PC-3 (cell line): ENCODE results near the gene TFG. TPM values are rescaled to one million over a fixed set of nuclear protein-coding genes. Genes with fewer than 3 reads are reported as not detected.
"Not testable (repeated sequence)": the region's sequence is repeated elsewhere in the genome, so short reads cannot be mapped to it uniquely, and the experiment has no call there.

Experiments used
- ATAC-seq: fragments of 200-7000 bp; cut with Tn5 transposase; 2 replicates; pipeline ENCODE4 v1.9.1; 2020; ENCODE audit warnings: mild to moderate bottlenecking, moderate library complexity
- BruUV-seq: library from RNA; stranded (reverse); fragments of 400-500 nt; replicated peaks from 2 replicates; lab custom pipeline; 2021; lab: Mats Ljungman, UMichigan
- CTCF ChIA-PET: fragments of 300-600 bp; sonication (Branson Sonifier 250); formaldehyde crosslinking; loops from one replicate; lab custom pipeline; 2022; ENCODE audit warnings: antibody characterized with exemption; lab: Charles Lee
- POLR2A ChIA-PET: fragments of 300-600 bp; sonication (Branson Sonifier 250); formaldehyde crosslinking; loops from one replicate; lab custom pipeline; 2022; ENCODE audit warnings: antibody characterized with exemption; ENCODE audit not compliant: unreplicated experiment; lab: Charles Lee
- DNase-seq: peaks from one replicate; pipeline ENCODE4 v3.0.0-alpha.2; 2015
- H2AFZ ChIP-seq: fragments of 300-600 bp; sonication (generic); 2 replicates; pipeline ENCODE4 v1.6.0; 2016; ENCODE audit warnings: antibody characterized with exemption, low read length
- H3F3A ChIP-seq: fragments of 300-600 bp; sonication (generic); one replicate; pipeline ENCODE4 v1.6.0; 2017; ENCODE audit warnings: antibody characterized with exemption, low read length, control low read depth, mild to moderate bottlenecking; ENCODE audit not compliant: unreplicated experiment
- H3K27ac ChIP-seq: fragments of 300-600 bp; sonication (generic); 2 replicates; pipeline ENCODE4 v1.5.1; 2016; ENCODE audit warnings: mild to moderate bottlenecking, low read length
- H3K27me3 ChIP-seq: fragments of 300-600 bp; sonication (generic); 2 replicates; pipeline ENCODE4 v1.6.1; 2016; ENCODE audit warnings: low read length, mixed read lengths
- H3K36me3 ChIP-seq: fragments of 300-600 bp; sonication (generic); 2 replicates; pipeline ENCODE4 v1.6.1; 2016; ENCODE audit warnings: low read depth, mixed run types, low read length, mixed read lengths
- H3K4me1 ChIP-seq: fragments of 300-600 bp; sonication (generic); 2 replicates; pipeline ENCODE4 v1.5.1; 2016; ENCODE audit warnings: low read length; ENCODE audit not compliant: insufficient read depth
- H3K4me2 ChIP-seq: fragments of 300-600 bp; sonication (generic); 2 replicates; pipeline ENCODE4 v1.6.0; 2016; ENCODE audit warnings: low read length
- H3K4me3 ChIP-seq: fragments of 300-600 bp; sonication (generic); 2 replicates; pipeline ENCODE4 v1.5.1; 2016; ENCODE audit warnings: mild to moderate bottlenecking, low read length, mixed read lengths
- H3K79me2 ChIP-seq: fragments of 300-600 bp; sonication (generic); 2 replicates; pipeline ENCODE4 v1.6.1; 2017; ENCODE audit warnings: low read length, mixed read lengths
- H3K9ac ChIP-seq: fragments of 300-600 bp; sonication (generic); 2 replicates; pipeline ENCODE4 v1.6.0; 2016; ENCODE audit warnings: mild to moderate bottlenecking, low read length
- H3K9me2 ChIP-seq: fragments of 300-600 bp; sonication (generic); replicated peaks from 2 replicates; pipeline ENCODE4 v1.6.1; 2016; ENCODE audit warnings: mixed run types, low read length, mixed read lengths
- H3K9me3 ChIP-seq: fragments of 300-600 bp; sonication (generic); 2 replicates; pipeline ENCODE4 v1.6.1; 2016; ENCODE audit warnings: low read length, mixed read lengths
- H4K20me1 ChIP-seq: fragments of 300-600 bp; sonication (generic); 2 replicates; pipeline ENCODE4 v1.6.1; 2016; ENCODE audit warnings: low read length, mixed read lengths
- EZH2phosphoT487 ChIP-seq: fragments of 300-600 bp; sonication (generic); IDR thresholded peaks from 2 replicates; pipeline ENCODE4 v1.6.1; 2018; ENCODE audit warnings: mild to moderate bottlenecking, antibody characterized with exemption, low read length, borderline replicate concordance
- intact Hi-C: fragments of 100-400 bp; cut with micrococcal nuclease; formaldehyde crosslinking; loops from 2 replicates; pipeline ENCODE4 v1.9.0; 2023
- total RNA-seq: library from RNA; depleted of rRNA; stranded (reverse); fragments of >200 nt; gene quantifications from 2 replicates; pipeline ENCODE4 v1.2.3, GENCODE V29; 2014
- TF ChIP-seq, protein P1 (sequence below): fragments of 300-600 bp; sonication (generic); conservative IDR thresholded peaks from 2 replicates; pipeline ENCODE4 v1.5.1; 2017; ENCODE audit warnings: antibody characterized with exemption, low read depth, mild to moderate bottlenecking, low read length

TFG gene
- total RNA-seq, 1 experiment from 2014 or later: 97.9 TPM

DNA sequence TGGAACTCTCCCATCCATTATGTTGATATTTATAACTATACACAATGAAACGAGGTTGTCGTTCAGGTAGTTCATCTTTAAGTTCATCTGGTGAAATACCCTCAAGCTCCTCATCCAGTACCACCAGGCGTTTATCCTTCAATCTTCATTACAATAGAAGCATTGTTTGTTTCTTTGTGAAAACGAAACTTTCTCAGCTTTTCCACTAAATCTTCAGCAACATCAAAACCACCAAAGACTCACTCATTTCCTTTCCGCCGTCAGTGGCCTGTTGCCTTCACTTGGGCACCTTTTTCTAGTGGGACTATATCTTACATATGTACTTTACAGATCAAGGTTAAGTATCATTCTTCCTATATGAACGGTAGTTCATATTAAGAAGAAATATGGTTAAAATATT is 44.1 kb upstream of the TFG start:
- H3K27ac ChIP-seq: no peak overlapping the region
- H3K9me3 ChIP-seq: no peaks in the 10 kb centered on the region
- BruUV-seq: no TSS peak
- no peaks in the 10 kb centered on the region for H4K20me1 ChIP-seq
- ChIA-PET POLR2A (no interaction called here), CTCF (no interaction called here)
- no peak for TF ChIP-seq EZH2phosphoT487
- TF ChIP-seq, protein P1, sequence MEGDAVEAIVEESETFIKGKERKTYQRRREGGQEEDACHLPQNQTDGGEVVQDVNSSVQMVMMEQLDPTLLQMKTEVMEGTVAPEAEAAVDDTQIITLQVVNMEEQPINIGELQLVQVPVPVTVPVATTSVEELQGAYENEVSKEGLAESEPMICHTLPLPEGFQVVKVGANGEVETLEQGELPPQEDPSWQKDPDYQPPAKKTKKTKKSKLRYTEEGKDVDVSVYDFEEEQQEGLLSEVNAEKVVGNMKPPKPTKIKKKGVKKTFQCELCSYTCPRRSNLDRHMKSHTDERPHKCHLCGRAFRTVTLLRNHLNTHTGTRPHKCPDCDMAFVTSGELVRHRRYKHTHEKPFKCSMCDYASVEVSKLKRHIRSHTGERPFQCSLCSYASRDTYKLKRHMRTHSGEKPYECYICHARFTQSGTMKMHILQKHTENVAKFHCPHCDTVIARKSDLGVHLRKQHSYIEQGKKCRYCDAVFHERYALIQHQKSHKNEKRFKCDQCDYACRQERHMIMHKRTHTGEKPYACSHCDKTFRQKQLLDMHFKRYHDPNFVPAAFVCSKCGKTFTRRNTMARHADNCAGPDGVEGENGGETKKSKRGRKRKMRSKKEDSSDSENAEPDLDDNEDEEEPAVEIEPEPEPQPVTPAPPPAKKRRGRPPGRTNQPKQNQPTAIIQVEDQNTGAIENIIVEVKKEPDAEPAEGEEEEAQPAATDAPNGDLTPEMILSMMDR: no peak
- H3K9me2 ChIP-seq: no peaks in the 10 kb centered on the region
- no peaks in the 10 kb centered on the region for H3K36me3 ChIP-seq
- H3F3A ChIP-seq: no peaks in the 10 kb centered on the region
- H3K4me2 ChIP-seq: no peak overlapping the region
- H3K4me1 ChIP-seq: no peaks in the 10 kb centered on the region
- ATAC-seq: no peak
- H3K4me3 ChIP-seq: no peak overlapping the region
- no peak overlapping the region for H2AFZ ChIP-seq
- H3K9ac ChIP-seq: no peak overlapping the region
- no peaks in the 10 kb centered on the region for H3K79me2 ChIP-seq
- H3K27me3 ChIP-seq: no peaks in the 10 kb centered on the region
- DNase-seq: no peak
- intact Hi-C loops: no loop called here

DNA sequence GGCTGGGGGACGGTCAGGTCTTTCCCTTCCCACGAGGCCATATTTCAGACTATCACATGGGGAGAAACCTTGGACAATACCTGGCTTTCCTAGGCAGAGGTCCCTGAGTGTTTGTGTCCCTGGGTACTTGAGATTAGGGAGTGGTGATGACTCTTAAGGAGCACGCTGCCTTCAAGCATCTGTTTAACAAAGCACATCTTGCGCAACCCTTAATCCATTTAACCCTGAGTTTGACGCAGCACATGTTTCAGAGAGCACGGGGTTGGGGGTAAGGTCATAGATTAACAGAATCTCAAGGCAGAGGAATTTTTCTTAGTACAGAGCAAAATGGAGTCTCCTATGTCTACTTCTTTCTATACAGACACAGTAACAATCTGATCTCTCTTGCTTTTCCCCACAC is 42.6 kb upstream of the TFG start:
- H3K9me2 ChIP-seq, H3F3A ChIP-seq, H3K9ac ChIP-seq, H3K36me3 ChIP-seq, H3K27ac ChIP-seq, ATAC-seq, H2AFZ ChIP-seq, BruUV-seq, H3K9me3 ChIP-seq, H3K79me2 ChIP-seq, POLR2A ChIA-PET, DNase-seq, H3K27me3 ChIP-seq, H3K4me3 ChIP-seq, H3K4me1 ChIP-seq, H4K20me1 ChIP-seq, intact Hi-C loops, CTCF ChIA-PET, H3K4me2 ChIP-seq: not testable (repeated sequence)

DNA sequence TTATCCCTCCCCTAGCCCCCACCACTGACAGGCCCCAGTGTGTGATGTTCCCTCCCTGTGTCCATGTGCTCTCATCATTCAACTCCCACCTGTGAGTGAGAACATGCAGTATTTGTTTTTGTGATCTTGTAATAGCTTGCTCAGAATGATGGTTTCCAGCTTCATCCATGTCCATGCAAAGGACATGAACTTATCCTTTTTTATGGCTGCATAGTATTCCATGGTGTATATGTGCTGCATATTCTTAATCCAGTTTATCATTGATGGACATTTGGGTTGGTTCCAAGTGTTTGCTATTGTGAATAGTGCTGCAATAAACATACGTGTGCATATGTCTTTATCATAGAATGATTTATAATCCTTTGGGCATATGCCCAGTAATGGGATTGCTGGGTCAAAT is 42.0 kb upstream of the TFG start:
- BruUV-seq, H3K4me3 ChIP-seq, H3F3A ChIP-seq, H3K27ac ChIP-seq, H3K79me2 ChIP-seq, intact Hi-C loops, ATAC-seq, H4K20me1 ChIP-seq, H3K9me2 ChIP-seq, H3K36me3 ChIP-seq, H3K9ac ChIP-seq, H2AFZ ChIP-seq, H3K4me2 ChIP-seq, POLR2A ChIA-PET, DNase-seq, H3K4me1 ChIP-seq, H3K9me3 ChIP-seq, H3K27me3 ChIP-seq: not testable (repeated sequence)
- CTCF ChIA-PET: interaction anchor here (1.0 kb wide), 1 partner anchor 205 kb away, joined by 3 read pairs; no protein-coding TSS in a partner anchor

DNA sequence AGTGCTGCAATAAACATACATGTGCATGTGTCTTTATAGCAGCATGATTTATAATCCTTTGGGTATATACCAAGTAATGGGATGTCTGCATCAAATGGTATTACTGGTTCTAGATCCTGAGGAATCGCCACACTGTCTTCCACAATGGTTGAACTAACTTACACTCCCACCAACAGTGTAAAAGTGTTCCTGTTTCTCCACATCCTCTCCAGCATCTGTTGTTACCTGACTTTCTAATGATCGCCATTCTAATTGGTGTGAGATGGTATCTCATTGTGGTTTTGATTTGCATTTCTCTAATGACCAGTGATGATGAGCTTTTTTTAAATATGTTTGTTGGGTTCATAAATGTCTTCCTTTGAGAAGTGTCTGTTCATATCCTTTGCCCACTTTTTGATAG is 38.3 kb upstream of the TFG start:
- H3K4me3 ChIP-seq, POLR2A ChIA-PET, H3K27me3 ChIP-seq, H3K9me2 ChIP-seq, intact Hi-C loops, H3K27ac ChIP-seq, ATAC-seq, H3K4me1 ChIP-seq, DNase-seq, H3F3A ChIP-seq, H3K9ac ChIP-seq, H3K4me2 ChIP-seq, H3K9me3 ChIP-seq, H4K20me1 ChIP-seq, H3K36me3 ChIP-seq, H2AFZ ChIP-seq, BruUV-seq, H3K79me2 ChIP-seq, CTCF ChIA-PET: not testable (repeated sequence)
